HG03025 (cell line): Measurements from ENCODE around the gene KATNIP.

Experiments
- ATAC-seq: cut with Tn5 transposase; IDR thresholded peaks from one replicate; pipeline ENCODE4 v1.9.1; 2021; ENCODE audit warnings: mild to moderate bottlenecking, moderate library complexity; ENCODE audit not compliant: unreplicated experiment, low FRiP score

KATNIP gene

GRCh38 chr16:27576729-27577128 is 26.8 kb downstream of the KATNIP start:
- no peak for ATAC-seq

- no peak for ATAC-seq
Measured at GRCh38 chr16:27579087-27579980, 29.4 kb downstream of the KATNIP start.

- no peak for ATAC-seq
Measured at GRCh38 chr16:27582883-27583282, 32.9 kb downstream of the KATNIP start.

GRCh38 chr16:27583634-27584033 is 33.7 kb downstream of the KATNIP start:
- ATAC-seq: no peak

GRCh38 chr16:27585200-27585599 is 35.3 kb downstream of the KATNIP start:
- no peak for ATAC-seq

GRCh38 chr16:27586711-27587110 is 36.8 kb downstream of the KATNIP start:
- ATAC-seq: no peak

GRCh38 chr16:27588057-27588456 is 38.1 kb downstream of the KATNIP start:
- no peak for ATAC-seq

GRCh38 chr16:27591837-27592236 is 41.9 kb downstream of the KATNIP start:
- no peak for ATAC-seq

GRCh38 chr16:27595475-27595874 is 45.5 kb downstream of the KATNIP start:
- no peak for ATAC-seq

- ATAC-seq: no peak
Measured at GRCh38 chr16:27595993-27596392, 46.0 kb downstream of the KATNIP start.

- no peak for ATAC-seq
Measured at GRCh38 chr16:27596411-27596810, 46.5 kb downstream of the KATNIP start.

- no peak for ATAC-seq
Measured at GRCh38 chr16:27597361-27597760, 47.4 kb downstream of the KATNIP start.

- ATAC-seq: no peak
Measured at GRCh38 chr16:27598220-27598619, 48.3 kb downstream of the KATNIP start.

- no peak for ATAC-seq
Measured at GRCh38 chr16:27598931-27599565, 49.1 kb downstream of the KATNIP start.

- ATAC-seq: no peak
Measured at GRCh38 chr16:27599606-27600005, 49.7 kb downstream of the KATNIP start.
